Chondrocyte (in vitro differentiated cells): ENCODE data around the gene SMAD6. TPM values are rescaled to one million over a fixed set of nuclear protein-coding genes. Genes with fewer than 3 reads are reported as not detected.

Experiments used
- DNase-seq: peaks from one replicate; pipeline ENCODE4 v3.0.0; 2021; ENCODE audit warnings: mixed read lengths, low spot score
- H3K27ac Mint-ChIP-seq: one replicate; pipeline ENCODE4 v1.8.0; 2021; ENCODE audit warnings: mild to moderate bottlenecking, moderate library complexity, mixed read lengths; ENCODE audit not compliant: unreplicated experiment
- H3K27me3 Mint-ChIP-seq: 2 replicates; pipeline ENCODE4 v1.8.0; 2021; ENCODE audit warnings: low read depth, mixed read lengths
- H3K36me3 Mint-ChIP-seq: 2 replicates; pipeline ENCODE4 v1.8.0; 2021; ENCODE audit warnings: low read depth, mixed read lengths
- H3K4me1 Mint-ChIP-seq: 2 replicates; pipeline ENCODE4 v1.8.0; 2021; ENCODE audit warnings: low read depth, mild to moderate bottlenecking, mixed read lengths
- H3K4me3 Mint-ChIP-seq: one replicate; pipeline ENCODE4 v1.8.0; 2021; ENCODE audit warnings: mild to moderate bottlenecking, moderate library complexity, mixed read lengths; ENCODE audit not compliant: unreplicated experiment
- H3K9me3 Mint-ChIP-seq: 2 replicates; pipeline ENCODE4 v1.8.0; 2021; ENCODE audit warnings: low read depth, mixed read lengths
- total RNA-seq: library from RNA; stranded (reverse); gene quantifications from 3 replicates; pipeline ENCODE4 v1.2.1, GENCODE V29; 2021
- TF ChIP-seq, protein P1 (sequence below): fragments of 200-600 bp; sonication (generic); IDR thresholded peaks from 2 replicates; pipeline ENCODE4 v1.5.0; 2021; ENCODE audit warnings: antibody characterized with exemption, mild to moderate bottlenecking, moderate library complexity

The SMAD6 gene
- total RNA-seq, 1 donor from 2014 or later, result 5.2 TPM

DNA sequence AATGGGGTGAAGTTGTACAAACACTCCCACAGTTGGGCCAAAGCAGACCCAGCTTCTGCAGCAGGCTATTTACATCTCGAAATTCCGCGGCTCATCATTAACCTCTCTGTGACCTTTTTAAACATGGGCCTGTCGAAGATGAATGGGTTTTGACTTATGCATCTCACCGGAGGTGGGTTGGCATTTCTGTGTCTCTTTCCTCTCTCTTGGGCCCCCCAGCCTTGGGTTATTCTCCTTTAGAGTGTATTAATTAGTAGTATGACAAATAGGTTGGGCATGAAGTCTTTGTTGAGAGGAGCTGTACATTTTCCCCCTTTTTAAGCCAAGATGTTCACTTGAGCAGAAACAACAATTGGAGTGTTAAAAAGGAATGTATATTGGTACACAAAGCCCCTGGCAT lies 9.8 kb downstream of the SMAD6 start:
- no peak for DNase-seq
- Mint-ChIP-seq H3K27me3 (no peaks in the 10 kb centered on the region), H3K4me3 (no peak overlapping the region), H3K9me3 (no peaks in the 10 kb centered on the region), H3K27ac (no peak overlapping the region), H3K4me1 (peaks cover 25% of the 10 kb centered on the region), H3K36me3 (peaks cover 5% of the 10 kb centered on the region)
- TF ChIP-seq, protein P1, sequence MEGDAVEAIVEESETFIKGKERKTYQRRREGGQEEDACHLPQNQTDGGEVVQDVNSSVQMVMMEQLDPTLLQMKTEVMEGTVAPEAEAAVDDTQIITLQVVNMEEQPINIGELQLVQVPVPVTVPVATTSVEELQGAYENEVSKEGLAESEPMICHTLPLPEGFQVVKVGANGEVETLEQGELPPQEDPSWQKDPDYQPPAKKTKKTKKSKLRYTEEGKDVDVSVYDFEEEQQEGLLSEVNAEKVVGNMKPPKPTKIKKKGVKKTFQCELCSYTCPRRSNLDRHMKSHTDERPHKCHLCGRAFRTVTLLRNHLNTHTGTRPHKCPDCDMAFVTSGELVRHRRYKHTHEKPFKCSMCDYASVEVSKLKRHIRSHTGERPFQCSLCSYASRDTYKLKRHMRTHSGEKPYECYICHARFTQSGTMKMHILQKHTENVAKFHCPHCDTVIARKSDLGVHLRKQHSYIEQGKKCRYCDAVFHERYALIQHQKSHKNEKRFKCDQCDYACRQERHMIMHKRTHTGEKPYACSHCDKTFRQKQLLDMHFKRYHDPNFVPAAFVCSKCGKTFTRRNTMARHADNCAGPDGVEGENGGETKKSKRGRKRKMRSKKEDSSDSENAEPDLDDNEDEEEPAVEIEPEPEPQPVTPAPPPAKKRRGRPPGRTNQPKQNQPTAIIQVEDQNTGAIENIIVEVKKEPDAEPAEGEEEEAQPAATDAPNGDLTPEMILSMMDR, result no peak

DNA sequence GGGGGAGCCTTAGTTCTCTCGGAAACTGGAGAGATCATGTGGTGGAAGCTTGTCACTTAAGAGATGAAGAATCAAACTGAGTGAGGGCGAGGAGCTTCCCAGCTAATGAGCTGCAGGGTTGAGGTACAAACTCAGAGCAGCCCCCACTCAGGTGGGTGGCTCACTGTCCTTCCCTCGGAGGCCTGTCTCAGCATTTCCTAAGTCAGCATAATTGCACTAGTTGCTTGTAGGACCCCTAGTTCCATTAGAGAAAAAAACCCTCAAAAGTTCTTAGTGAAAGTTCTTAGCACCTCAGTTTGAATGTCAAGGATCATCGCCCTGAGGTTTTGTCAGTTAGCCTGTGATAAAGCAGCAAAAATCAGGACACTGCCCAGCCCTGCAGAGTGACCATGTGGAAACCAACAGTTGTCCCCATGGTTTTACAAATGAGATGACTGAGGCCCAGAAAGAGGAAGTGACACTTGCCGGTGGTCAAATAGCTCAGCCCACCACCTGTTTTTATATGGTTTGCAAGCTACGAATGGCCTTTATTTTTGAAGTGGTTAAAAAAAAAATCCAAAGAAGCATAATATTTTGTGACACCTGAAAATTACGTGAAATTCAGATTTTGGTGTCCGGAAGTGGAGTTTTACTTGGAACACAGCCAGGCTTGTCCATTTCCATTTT lies 11.9 kb downstream of the SMAD6 start:
- H3K4me1 Mint-ChIP-seq, result peaks cover 22% of the 10 kb centered on the region
- DNase-seq, result no peak
- H3K9me3 Mint-ChIP-seq, result no peaks in the 10 kb centered on the region
- H3K27ac Mint-ChIP-seq, result no peak overlapping the region
- no peak overlapping the region for H3K4me3 Mint-ChIP-seq
- H3K27me3 Mint-ChIP-seq, result no peaks in the 10 kb centered on the region
- H3K36me3 Mint-ChIP-seq, result peaks cover 10% of the 10 kb centered on the region
- TF ChIP-seq, protein P1, result no peak

DNA sequence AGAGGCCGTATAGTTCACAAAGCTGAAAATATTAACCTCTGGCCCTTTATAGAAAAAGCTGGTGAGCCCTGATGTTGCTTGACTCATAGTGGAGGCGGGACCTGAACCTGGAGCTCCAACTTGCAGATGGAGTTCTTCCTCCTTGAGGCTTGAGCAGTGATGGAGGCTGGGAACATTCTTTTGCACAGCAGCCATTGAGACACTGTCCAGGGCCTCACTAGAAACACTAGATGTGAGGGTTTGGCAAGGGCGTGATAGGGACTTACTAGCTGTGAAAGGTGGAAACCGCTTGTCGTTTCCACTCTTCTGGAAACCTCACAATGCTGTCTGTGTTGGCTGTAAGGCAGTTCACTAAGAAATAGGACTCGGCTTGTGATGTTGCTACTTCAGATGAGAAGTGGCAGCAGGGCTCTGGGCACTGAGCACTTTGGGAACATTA lies 12.5 kb downstream of the SMAD6 start:
- H3K27ac Mint-ChIP-seq, result peak overlapping the region; percentile 72

DNA sequence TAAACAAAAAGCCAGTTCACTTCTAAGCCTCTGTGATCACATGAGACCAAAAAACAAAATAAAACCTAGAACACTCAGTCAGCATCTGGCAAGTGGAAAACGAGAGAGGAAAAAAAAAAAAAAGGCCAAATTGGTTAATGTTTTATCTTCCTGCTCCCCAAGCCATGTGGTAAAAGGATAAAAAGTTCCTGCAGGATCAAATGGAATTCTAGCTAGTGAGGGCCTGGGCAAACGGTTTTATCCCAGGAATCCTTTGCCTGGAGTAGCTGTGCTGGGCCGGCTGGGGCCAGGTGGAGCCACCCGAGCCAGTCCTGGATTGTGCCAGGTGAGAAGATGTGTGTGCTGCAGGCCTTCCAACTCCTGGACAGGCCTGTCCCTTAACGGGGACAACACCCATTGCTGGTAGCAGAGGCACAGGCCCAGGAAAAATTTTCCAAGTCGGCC lies 13.2 kb downstream of the SMAD6 start:
- H3K4me1 Mint-ChIP-seq, result peaks cover 31% of the 10 kb centered on the region

More for the DNA sequence above, 12.5 kb downstream of the SMAD6 start:
- H3K4me3 Mint-ChIP-seq, result no peak overlapping the region
- TF ChIP-seq, protein P1, result no peak
- no peak for DNase-seq
- peaks cover 25% of the 10 kb centered on the region for H3K4me1 Mint-ChIP-seq
- H3K27me3 Mint-ChIP-seq, result no peaks in the 10 kb centered on the region
- H3K9me3 Mint-ChIP-seq, result no peaks in the 10 kb centered on the region
- peaks cover 10% of the 10 kb centered on the region for H3K36me3 Mint-ChIP-seq

More for the DNA sequence above, 13.2 kb downstream of the SMAD6 start:
- Mint-ChIP-seq H3K4me3 (no peak overlapping the region), H3K27me3 (no peaks in the 10 kb centered on the region), H3K9me3 (no peaks in the 10 kb centered on the region), H3K27ac (peak overlapping the region; percentile 72), H3K36me3 (peaks cover 10% of the 10 kb centered on the region)
- no peak for DNase-seq
- TF ChIP-seq, protein P1, result no peak
